Transverse colon (tissue), 4 donors: Measurements from ENCODE around the gene TNRC6B. TPM values are rescaled to one million over a fixed set of nuclear protein-coding genes. Genes with fewer than 3 reads are reported as not detected.
A peak's percentile ranks its signal among the peaks of the same experiment; 100 is the strongest.

Experiments
- DNase-seq: peaks from one replicate; pipeline ENCODE4 v3.0.0-alpha.2; 2019
- H3K27ac ChIP-seq, 4 donors: fragments of 200-600 bp; sonication (generic); 2 replicates each; pipeline ENCODE4 v1.5.1; 2016 to 2018; ENCODE audit warnings: inconsistent platforms in 4 of 4
- H3K27me3 ChIP-seq: fragments of 200-600 bp; sonication (generic); 2 replicates; pipeline ENCODE4 v1.5.1; 2017; ENCODE audit warnings: inconsistent platforms
- H3K36me3 ChIP-seq, 4 donors: fragments of 200-600 bp; sonication (generic); 2 replicates each; pipeline ENCODE4 v1.5.1; 2017 to 2019; ENCODE audit warnings: inconsistent platforms in 4 of 4
- H3K4me1 ChIP-seq, 4 donors: fragments of 200-600 bp; sonication (generic); 2 replicates each; pipeline ENCODE4 v1.5.1; 2017 to 2020; ENCODE audit warnings: inconsistent platforms in 4 of 4
- H3K4me3 ChIP-seq, 4 donors: fragments of 200-600 bp; sonication (generic); 1 replicate in 1 of 4; 2 replicates in 3 of 4; pipeline versions ENCODE4 v1.5.1 to v1.6.1; 2017 to 2019; ENCODE audit warnings: inconsistent platforms in 4 of 4
- H3K9me3 ChIP-seq, 2 donors: fragments of 200-600 bp; sonication (generic); 2 replicates each; pipeline ENCODE4 v1.5.1; 2017 to 2019; ENCODE audit warnings: inconsistent platforms in 2 of 2
- CTCF ChIP-seq, 5 experiments: fragments of 200-600 bp in 3 of 5; fragments of 450-650 bp in 2 of 5; sonication (generic) in 3 of 5; IDR thresholded peaks; 1 replicate in 2 of 5; 2 replicates in 3 of 5; pipeline ENCODE4 v1.5.1; 2016 to 2017; ENCODE audit warnings: antibody characterized with exemption in 5 of 5, inconsistent platforms in 3 of 5, mild to moderate bottlenecking in 2 of 5, moderate library complexity in 1 of 5
- EP300 ChIP-seq: sonication (generic); formaldehyde crosslinking; IDR thresholded peaks from one replicate; pipeline ENCODE4 v1.6.1; 2017; ENCODE audit warnings: antibody characterized with exemption, low read depth
- POLR2A ChIP-seq: fragments of 450-650 bp; IDR thresholded peaks from one replicate; pipeline ENCODE4 v1.6.1; 2016; ENCODE audit warnings: antibody characterized with exemption, mild to moderate bottlenecking, moderate library complexity
- POLR2AphosphoS5 ChIP-seq, 3 donors: sonication (generic); formaldehyde crosslinking; IDR thresholded peaks; one replicate each; pipeline ENCODE4 v1.6.1; 2016; ENCODE audit warnings: antibody characterized with exemption in 3 of 3
- WGBS, 2 donors: methylation state at CpG; one replicate each; pipeline ENCODE4 v1.1.5; 2018; ENCODE audit warnings: low coverage in 1 of 2; 5-methylcytosine and 5-hydroxymethylcytosine counted together
- in situ Hi-C, 4 donors: fragments of 200-750 bp; cut with MboI; loops; one replicate each; pipeline versions ENCODE4 v1.15.0 to v1.15.1; 2017; ENCODE audit warnings: low sequenced_read_pairs in 3 of 4, low pct_ligation_motif_present in 1 of 4, low pct_unique_long_range_greater_than_20kb in 1 of 4
- intact Hi-C: fragments of 100-400 bp; cut with DNase I; formaldehyde crosslinking; loops from one replicate; pipeline ENCODE4 v1.15.1; 2023; ENCODE audit warnings: low total_unique reads
- total RNA-seq, 4 donors: library from RNA; depleted of rRNA; stranded (reverse); fragments of >200 nt; gene quantifications; one replicate each; pipeline ENCODE4 v1.1.0, GENCODE V29; 2016

The TNRC6B gene
- total RNA-seq, 4 donors from 2014 or later, result 36.7 to 108 (median 54.0) TPM

GRCh38 chr22:40328546-40329456 is 151.1 kb downstream of the TNRC6B start:
- in situ Hi-C loops, result no loop called here
- DNase-seq, result no peak

GRCh38 chr22:40329466-40329865 is 151.7 kb downstream of the TNRC6B start:
- DNase-seq, result no peak
- WGBS, 2 donors, result 88 to 92% methylated on average over 8 to 9 of the region's 9 CpGs
- in situ Hi-C loops (no loop called here), intact Hi-C loops (no loop called here)
- Histone ChIP-seq H3K36me3 (no peaks in the 10 kb centered on the region), H3K27me3 (no peaks in the 10 kb centered on the region), H3K9me3 (no peaks in the 10 kb centered on the region), H3K4me1 (peaks cover 0 to 11% (median 3%) of the 10 kb centered on the region in 4 donors), H3K27ac (no peak overlapping the region), H3K4me3 (no peak overlapping the region)
- TF ChIP-seq POLR2AphosphoS5 (IDR thresholded peaks at IDR 0.05) (no peak), EP300 (no peak), CTCF (IDR thresholded peaks at IDR 0.05) (no peak), POLR2A (no peak)

More at GRCh38 chr22:40328546-40329456, 151.1 kb downstream of the TNRC6B start:
- H3K4me1 ChIP-seq, result peaks cover 0 to 14% (median 4%) of the 10 kb centered on the region in 4 donors
- peak overlapping the region in 2 of 4 donors; percentile 30 to 44 for H3K27ac ChIP-seq
- H3K4me3 ChIP-seq, result no peak overlapping the region
- TF ChIP-seq EP300 (no peak), POLR2AphosphoS5 (IDR thresholded peaks at IDR 0.05) (no peak), POLR2A (no peak), CTCF (IDR thresholded peaks at IDR 0.05) (no peak)
- no peaks in the 10 kb centered on the region for H3K9me3 ChIP-seq
- H3K36me3 ChIP-seq, result no peaks in the 10 kb centered on the region
- intact Hi-C loops, result no loop called here
- no peaks in the 10 kb centered on the region for H3K27me3 ChIP-seq
- 75 to 84% methylated on average over 9 of the region's 9 CpGs for WGBS, 2 donors

- H3K9me3 ChIP-seq, result no peaks in the 10 kb centered on the region
- no peak overlapping the region for H3K4me3 ChIP-seq
- H3K4me1 ChIP-seq, result peaks cover 0 to 11% (median 3%) of the 10 kb centered on the region in 4 donors
- TF ChIP-seq CTCF (IDR thresholded peaks at IDR 0.05), result no peak
- no peak for TF ChIP-seq EP300
- TF ChIP-seq POLR2AphosphoS5 (IDR thresholded peaks at IDR 0.05), result no peak
- TF ChIP-seq POLR2A, result no peak
- H3K27ac ChIP-seq, result no peak overlapping the region
- intact Hi-C loops, result loop anchor here (5.0 kb wide), 1 partner anchor 1543 kb away; no protein-coding TSS in a partner anchor
- 94 to 95% methylated on average over 3 to 4 of the region's 4 CpGs for WGBS, 2 donors
- no peaks in the 10 kb centered on the region for H3K36me3 ChIP-seq
- in situ Hi-C loops, result no loop called here
- DNase-seq, result no peak
- H3K27me3 ChIP-seq, result no peaks in the 10 kb centered on the region
These were observed 152.4 kb downstream of the TNRC6B start for GRCh38 chr22:40330086-40330485.

- H3K4me3 ChIP-seq, result no peak overlapping the region
- 84 to 89% methylated on average over 9 to 10 of the region's 10 CpGs for WGBS, 2 donors
- no peaks in the 10 kb centered on the region for H3K36me3 ChIP-seq
- no peaks in the 10 kb centered on the region for H3K27me3 ChIP-seq
- DNase-seq, result no peak
- intact Hi-C loops, result loop anchor here (5.0 kb wide), 1 partner anchor 1543 kb away; no protein-coding TSS in a partner anchor
- H3K9me3 ChIP-seq, result no peaks in the 10 kb centered on the region
- in situ Hi-C loops, result no loop called here
- peaks cover 0 to 11% (median 3%) of the 10 kb centered on the region in 4 donors for H3K4me1 ChIP-seq
- TF ChIP-seq EP300, result no peak
- no peak for TF ChIP-seq POLR2A
- no peak for TF ChIP-seq POLR2AphosphoS5 (IDR thresholded peaks at IDR 0.05)
- no peak for TF ChIP-seq CTCF (IDR thresholded peaks at IDR 0.05)
- H3K27ac ChIP-seq, result no peak overlapping the region
These were observed 152.9 kb downstream of the TNRC6B start for GRCh38 chr22:40330615-40331014.
